ENCODE data around the gene POU2AF1. TPM values are rescaled to one million over a fixed set of nuclear protein-coding genes. Genes with fewer than 3 reads are reported as not detected.

The POU2AF1 gene
- polyA plus RNA-seq, 1 donor (not counting 4 experiments of a cell fraction or from before 2014, with no cell fraction given) = not detected

GRCh38 chr11:111370902-111371578, 8.0 kb downstream of the POU2AF1 start:
- H3K4me2 ChIP-seq (ENCODE audit: control insufficient read depth, extremely low read depth, insufficient read depth, low read depth, low read length) = no peak overlapping the region
- FAIRE-seq (no peak), DNase-seq (ENCODE audit: low read depth, low spot score) (no peak)
- TF ChIP-seq CTCF (optimal IDR thresholded peaks at IDR 0.05 in 1 of 3, IDR thresholded peaks at IDR 0.05 in 1 of 3, conservative IDR thresholded peaks at IDR 0.05 in 1 of 3; ENCODE audit: extremely low read depth in 1 of 3, insufficient read depth in 2 of 3, low read length in 3 of 3) (no peak), EZH2 (IDR thresholded peaks at IDR 0.05; ENCODE audit: low read length) (no peak)
- H4K20me1 ChIP-seq (ENCODE audit: control insufficient read depth, extremely low read depth, insufficient read depth, low read length) = no peaks in the 10 kb centered on the region
- dilution Hi-C loops (cut with MboI; ENCODE audit: extremely low pct_ligation_motif_present, low sequenced_read_pairs) = no loop called here
- H3K9me1 ChIP-seq (ENCODE audit: control insufficient read depth, extremely low read depth, insufficient read depth, low read length) = no peaks in the 10 kb centered on the region
- no peaks in the 10 kb centered on the region for H3K36me3 ChIP-seq (ENCODE audit: control insufficient read depth in 2 of 2, extremely low read depth in 1 of 2, insufficient read depth in 2 of 2, low read length in 2 of 2)
- H3K9ac ChIP-seq (ENCODE audit: control insufficient read depth, extremely low read depth, insufficient read depth, low read length) = no peak overlapping the region
- H3K27me3 ChIP-seq (ENCODE audit: control insufficient read depth, extremely low read depth, insufficient read depth, low read length) = peaks cover 6% of the 10 kb centered on the region
- H3K4me1 ChIP-seq (ENCODE audit: control insufficient read depth, extremely low read depth, insufficient read depth, low read length) = peaks cover 3% of the 10 kb centered on the region
- no peak overlapping the region for H2AFZ ChIP-seq (ENCODE audit: control insufficient read depth, low read length)
- no peak overlapping the region for H3K4me3 ChIP-seq (ENCODE audit: control insufficient read depth in 2 of 3, extremely low read depth in 1 of 3, insufficient read depth in 2 of 3, low read depth in 1 of 3, low read length in 3 of 3)
- H3K79me2 ChIP-seq (ENCODE audit: control insufficient read depth, insufficient read depth, low read length) = no peaks in the 10 kb centered on the region
- no peak overlapping the region for H3K27ac ChIP-seq (ENCODE audit: control insufficient read depth, insufficient read depth, low read length)
- H3K9me3 ChIP-seq (ENCODE audit: control insufficient read depth, low read depth, low read length) = no peaks in the 10 kb centered on the region

DNA sequence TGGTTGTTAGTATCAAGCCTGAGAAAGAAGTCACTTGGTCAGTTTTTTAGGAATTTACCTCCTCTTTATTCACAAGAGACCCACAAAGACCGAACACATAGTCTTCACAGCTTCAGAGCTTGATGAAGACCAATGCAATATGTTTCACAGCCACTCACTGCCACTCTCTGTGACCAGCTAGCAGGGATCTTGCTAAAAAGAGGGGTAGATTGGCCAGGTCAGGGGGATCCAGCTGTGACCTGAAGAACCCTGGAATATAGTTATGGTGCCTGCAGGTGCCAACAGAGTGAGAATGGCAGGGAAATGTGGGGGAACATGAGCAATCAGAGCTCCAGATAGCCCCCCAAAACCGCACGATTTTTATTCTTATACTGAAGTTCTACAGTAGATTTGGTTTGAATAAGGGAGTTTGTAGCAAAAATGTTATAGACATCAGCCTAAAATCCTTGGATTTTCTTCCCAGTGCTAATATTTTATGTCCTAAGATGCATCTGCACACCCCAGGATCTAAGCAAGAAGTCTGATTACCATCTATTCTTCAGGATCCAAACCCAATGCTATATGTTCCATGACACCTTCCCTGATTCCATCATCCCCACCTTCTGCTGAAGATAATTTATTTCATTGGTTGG, 8.7 kb downstream of the POU2AF1 start:
- Histone ChIP-seq H2AFZ (ENCODE audit: control insufficient read depth, low read length) (no peak overlapping the region), H3K36me3 (ENCODE audit: control insufficient read depth in 2 of 2, extremely low read depth in 1 of 2, insufficient read depth in 2 of 2, low read length in 2 of 2) (no peaks in the 10 kb centered on the region), H4K20me1 (ENCODE audit: control insufficient read depth, extremely low read depth, insufficient read depth, low read length) (no peaks in the 10 kb centered on the region), H3K27me3 (ENCODE audit: control insufficient read depth, extremely low read depth, insufficient read depth, low read length) (peaks cover 6% of the 10 kb centered on the region), H3K4me3 (ENCODE audit: control insufficient read depth in 2 of 3, extremely low read depth in 1 of 3, insufficient read depth in 2 of 3, low read depth in 1 of 3, low read length in 3 of 3) (no peak overlapping the region), H3K4me1 (ENCODE audit: control insufficient read depth, extremely low read depth, insufficient read depth, low read length) (peaks cover 3% of the 10 kb centered on the region), H3K4me2 (ENCODE audit: control insufficient read depth, extremely low read depth, insufficient read depth, low read depth, low read length) (no peak overlapping the region), H3K9ac (ENCODE audit: control insufficient read depth, extremely low read depth, insufficient read depth, low read length) (no peak overlapping the region), H3K79me2 (ENCODE audit: control insufficient read depth, insufficient read depth, low read length) (no peaks in the 10 kb centered on the region), H3K27ac (ENCODE audit: control insufficient read depth, insufficient read depth, low read length) (no peak overlapping the region), H3K9me3 (ENCODE audit: control insufficient read depth, low read depth, low read length) (no peaks in the 10 kb centered on the region), H3K9me1 (ENCODE audit: control insufficient read depth, extremely low read depth, insufficient read depth, low read length) (no peaks in the 10 kb centered on the region)
- TF ChIP-seq CTCF (optimal IDR thresholded peaks at IDR 0.05 in 1 of 3, IDR thresholded peaks at IDR 0.05 in 1 of 3, conservative IDR thresholded peaks at IDR 0.05 in 1 of 3; ENCODE audit: extremely low read depth in 1 of 3, insufficient read depth in 2 of 3, low read length in 3 of 3) (no peak), EZH2 (IDR thresholded peaks at IDR 0.05; ENCODE audit: low read length) (no peak)
- DNase-seq (ENCODE audit: low read depth, low spot score) (no peak), FAIRE-seq (no peak)
- dilution Hi-C loops (cut with MboI; ENCODE audit: extremely low pct_ligation_motif_present, low sequenced_read_pairs) = no loop called here

Data from keratinocyte (primary cell).